HPDE6-E6E7 (cell line): Measurements from ENCODE around the gene ADAMTS19.

Experiments
- DNase-seq: peaks from one replicate; pipeline ENCODE4 v3.0.0; 2011; ENCODE audit warnings: missing footprints; ENCODE audit errors: extremely low spot score

ADAMTS19 gene

GRCh38 chr5:129766798-129767197, 306.7 kb downstream of the ADAMTS19 start:
- DNase-seq, result no peak

- peak; percentile 62 for DNase-seq
Measured at GRCh38 chr5:129767927-129768380, 307.9 kb downstream of the ADAMTS19 start.

- DNase-seq, result no peak
Measured at GRCh38 chr5:129768735-129769134, 308.6 kb downstream of the ADAMTS19 start.

- DNase-seq, result no peak
Measured at GRCh38 chr5:129770024-129770820, 310.1 kb downstream of the ADAMTS19 start.

GRCh38 chr5:129771058-129771838, 311.1 kb downstream of the ADAMTS19 start:
- DNase-seq, result peak; percentile 35

GRCh38 chr5:129773376-129773775, 313.3 kb downstream of the ADAMTS19 start:
- no peak for DNase-seq

GRCh38 chr5:129781594-129781993, 321.5 kb downstream of the ADAMTS19 start:
- no peak for DNase-seq
